Stimulated activated CD8-positive, alpha-beta memory T cell treated with anti-CD3 and anti-CD28 coated beads, Interleukin-12 subunit alpha, Interleukin-12 subunit beta, amount 100 ng/mL, for 1 hour (primary cell): ENCODE measurements around the gene LRRC9.
"Not testable (repeated sequence)": the region's sequence is repeated elsewhere in the genome, so short reads cannot be mapped to it uniquely, and the experiment has no call there.

ENCODE experiments used
- DNase-seq: peaks from one replicate; pipeline ENCODE4 v3.0.0-alpha.2; 2020; ENCODE audit warnings: low read depth

LRRC9 gene

DNA sequence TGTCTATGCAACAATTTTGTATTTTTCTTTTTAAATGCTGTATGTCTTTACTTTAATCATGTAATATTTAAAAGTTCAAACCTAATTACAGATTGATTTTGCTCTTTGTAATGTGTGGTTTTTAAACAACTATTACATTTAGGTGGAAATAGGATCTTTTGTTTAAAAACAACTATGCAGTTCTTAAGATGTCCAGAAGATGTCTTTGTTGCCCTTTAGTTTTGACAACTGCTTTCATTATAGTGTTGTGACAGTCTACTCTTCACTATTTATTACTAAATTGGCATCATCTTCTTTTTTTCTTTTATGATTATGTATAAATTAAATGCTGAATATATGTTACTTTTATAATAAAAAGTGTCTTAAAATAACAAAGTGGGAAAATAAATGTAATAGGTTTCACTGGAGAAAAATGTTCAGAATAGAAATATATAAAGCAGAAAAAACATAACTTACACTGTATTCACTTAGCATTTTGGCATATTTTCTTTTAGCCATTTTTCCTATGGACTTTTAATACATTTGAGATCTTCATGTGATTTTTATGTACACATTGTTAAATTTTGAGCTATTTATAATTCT is 144.6 kb downstream of the LRRC9 start:
- no peak for DNase-seq

- DNase-seq: no peak
Observed at GRCh38 chr14:60067882-60068281, 147.9 kb downstream of the LRRC9 start.

DNA sequence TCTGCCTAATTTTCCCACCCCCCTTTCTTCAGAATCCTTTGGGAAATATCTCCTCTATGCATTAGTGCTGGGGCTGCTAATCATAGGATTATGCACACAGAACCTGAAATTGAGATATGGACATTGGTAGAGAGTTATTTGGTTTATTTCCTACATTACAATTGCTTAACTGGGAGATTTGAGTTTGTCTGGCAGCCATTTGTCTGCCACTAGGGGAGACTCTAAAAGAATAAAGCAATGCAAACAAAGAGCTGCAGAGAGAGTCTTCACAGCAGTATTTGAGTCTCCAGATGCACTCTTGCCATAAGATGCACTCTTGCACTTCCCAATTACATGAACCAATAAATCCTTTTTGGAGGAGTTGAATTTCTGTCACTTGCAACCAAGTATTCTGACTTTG is 159.8 kb downstream of the LRRC9 start:
- no peak for DNase-seq

GRCh38 chr14:60085085-60085484 is 165.1 kb downstream of the LRRC9 start:
- DNase-seq: no peak

DNA sequence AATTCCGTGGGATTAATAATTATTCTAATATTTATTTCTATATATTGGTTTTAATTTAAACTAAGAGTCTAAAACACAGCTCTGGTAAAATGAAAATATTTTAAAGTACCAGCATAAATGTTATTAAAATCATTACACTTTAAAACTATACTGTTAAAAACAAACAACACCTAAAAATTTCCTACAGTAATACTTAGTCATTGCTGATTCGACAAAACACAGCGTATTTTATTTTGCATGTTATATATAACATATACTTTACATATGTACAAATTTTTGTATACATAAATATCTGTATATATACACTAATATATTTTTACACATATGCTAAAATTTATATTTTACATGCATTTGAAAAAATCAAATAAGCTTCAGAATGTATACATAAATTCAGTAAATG is 165.7 kb downstream of the LRRC9 start:
- no peak for DNase-seq

- DNase-seq: no peak
Observed at GRCh38 chr14:60087668-60088067, 167.7 kb downstream of the LRRC9 start.

DNA sequence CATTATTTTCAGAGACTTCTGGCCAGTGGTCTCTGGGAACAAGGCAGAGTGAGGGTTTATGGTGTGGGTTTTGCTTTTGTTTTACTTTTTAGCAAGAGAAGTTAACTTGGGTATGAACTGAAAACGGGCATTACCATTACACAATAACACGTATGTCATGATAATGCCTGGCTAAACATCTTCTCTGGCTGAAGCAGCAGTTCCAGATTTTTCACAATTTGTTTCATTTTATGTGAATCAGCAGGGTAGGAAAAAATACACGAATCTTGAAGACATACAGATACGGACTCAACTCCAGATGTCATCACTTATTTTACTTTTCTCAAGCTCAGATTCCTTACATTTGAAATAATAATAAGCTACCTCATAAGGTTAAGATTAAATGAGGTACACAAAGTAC is 169.3 kb downstream of the LRRC9 start:
- DNase-seq: no peak

- no peak for DNase-seq
Observed at GRCh38 chr14:60090864-60091519, 171.0 kb downstream of the LRRC9 start.

DNA sequence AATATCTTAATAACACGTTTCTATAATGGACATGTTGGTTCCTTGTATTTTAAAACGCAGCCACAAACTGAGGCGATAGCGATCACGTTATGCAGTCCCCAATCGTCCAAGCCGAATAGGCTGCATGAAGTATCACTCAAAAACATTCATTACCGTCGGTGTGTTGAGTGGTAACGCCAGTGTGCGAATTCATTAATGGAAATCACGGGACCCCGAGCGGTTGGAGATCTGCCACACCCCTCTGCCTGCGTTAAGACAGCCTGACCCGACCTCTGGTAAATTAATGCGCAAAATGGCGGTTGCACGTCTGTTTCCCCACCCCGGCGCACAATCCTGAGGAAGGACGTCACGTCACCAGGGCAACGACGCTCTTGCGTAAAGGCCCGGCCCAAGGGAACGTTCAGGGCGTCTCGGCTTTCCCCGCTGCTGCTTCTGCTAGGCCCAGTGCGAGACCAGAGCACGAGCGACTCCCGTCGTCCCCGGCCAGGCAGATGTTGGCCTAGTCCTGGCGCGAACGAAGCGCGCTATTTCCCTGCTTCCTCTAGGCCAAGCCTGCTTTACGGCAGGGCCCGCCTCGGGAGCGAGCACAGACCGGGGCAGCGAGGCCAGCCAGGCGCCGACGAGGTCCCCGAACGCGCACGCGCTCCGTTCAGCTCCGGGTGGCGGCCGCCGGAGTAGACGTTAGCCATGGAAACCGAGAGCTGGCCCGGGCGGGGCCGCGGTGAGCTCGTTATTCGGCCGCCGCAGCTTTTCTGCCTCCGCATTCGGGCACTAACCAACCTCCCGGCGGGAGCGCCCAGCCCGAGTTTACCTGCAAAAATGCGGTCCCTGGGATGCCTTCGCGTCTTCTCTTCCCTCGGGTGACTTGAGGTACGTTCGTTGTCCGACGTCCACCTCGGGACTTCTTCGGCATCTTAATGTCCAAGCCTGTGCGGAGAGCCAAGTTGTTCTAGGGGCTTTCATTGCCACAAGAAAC is 171.9 kb downstream of the LRRC9 start, which contains the start of gene PCNX4:
PCNX4 (plus strand) TSS at position 374 of the 976 bp plus-strand sequence. CDS start 15,716 bp downstream, outside the sequence.
- peak; percentile 91 for DNase-seq

GRCh38 chr14:60092526-60092920 is 172.6 kb downstream of the LRRC9 start:
- no peak for DNase-seq

DNA sequence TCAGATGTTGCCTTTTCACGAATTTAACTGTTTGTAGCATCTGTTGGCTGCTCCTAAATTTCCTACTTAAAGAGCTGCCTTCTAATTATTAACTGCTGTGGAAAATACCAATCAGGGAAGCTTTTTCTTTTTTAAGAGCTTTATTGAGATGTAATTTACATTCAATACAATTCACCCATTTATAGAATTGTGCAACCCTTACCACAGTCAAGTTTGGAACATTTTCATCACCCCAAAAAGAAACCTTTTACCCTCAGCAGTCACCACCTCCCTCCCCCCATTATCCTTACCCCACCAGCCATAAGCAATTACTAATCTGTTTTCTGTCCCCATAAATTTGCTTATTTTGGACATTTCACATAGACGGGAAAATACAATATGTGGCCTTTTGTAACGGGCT is 173.1 kb downstream of the LRRC9 start:
- DNase-seq: no peak

- DNase-seq: no peak
Observed at GRCh38 chr14:60093606-60094005, 173.7 kb downstream of the LRRC9 start.

- DNase-seq: no peak
Observed at GRCh38 chr14:60094306-60094897, 174.5 kb downstream of the LRRC9 start.

DNA sequence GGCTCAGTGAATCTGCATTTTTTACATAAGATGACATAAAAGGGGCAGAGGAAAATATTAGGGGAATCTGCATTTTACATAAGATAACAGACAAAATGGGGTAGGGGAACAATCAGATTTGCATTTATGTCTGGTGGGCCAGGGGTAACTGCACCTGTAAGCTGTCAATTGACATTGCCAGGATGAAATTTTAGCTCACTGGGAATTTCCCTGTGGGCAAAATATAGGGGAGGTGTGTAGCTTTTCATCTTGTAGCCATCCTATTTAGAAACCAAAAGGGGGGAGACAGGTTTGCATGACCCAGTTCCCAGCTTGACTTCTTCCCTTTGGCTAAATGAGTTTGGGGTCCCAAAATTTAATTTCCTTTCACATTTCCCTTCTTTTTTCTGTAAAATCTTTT is 175.3 kb downstream of the LRRC9 start:
- DNase-seq: no peak

- no peak for DNase-seq
Observed at GRCh38 chr14:60095781-60096450, 176.0 kb downstream of the LRRC9 start.

- DNase-seq: no peak
Observed at GRCh38 chr14:60097974-60098373, 178.0 kb downstream of the LRRC9 start.

DNA sequence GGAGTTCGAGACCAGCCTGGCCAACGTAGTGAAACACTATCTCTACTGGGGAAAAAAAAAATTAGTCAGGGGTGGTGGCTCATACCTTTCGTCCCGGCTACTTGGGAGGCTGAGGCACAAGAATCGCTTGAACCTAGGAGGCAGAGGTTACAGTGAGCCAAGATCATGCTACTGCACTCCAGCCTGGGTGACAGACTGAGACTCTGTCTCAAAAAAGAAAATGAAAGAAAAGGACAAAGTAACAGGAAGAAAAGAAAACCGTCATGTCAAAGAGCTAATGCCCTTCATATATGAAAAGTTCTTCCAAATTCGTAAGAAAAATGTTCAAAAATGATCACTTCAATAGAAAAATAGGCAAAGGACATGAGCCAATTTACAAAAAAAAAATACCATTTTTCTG is 179.9 kb downstream of the LRRC9 start:
- not testable (repeated sequence) for DNase-seq

DNA sequence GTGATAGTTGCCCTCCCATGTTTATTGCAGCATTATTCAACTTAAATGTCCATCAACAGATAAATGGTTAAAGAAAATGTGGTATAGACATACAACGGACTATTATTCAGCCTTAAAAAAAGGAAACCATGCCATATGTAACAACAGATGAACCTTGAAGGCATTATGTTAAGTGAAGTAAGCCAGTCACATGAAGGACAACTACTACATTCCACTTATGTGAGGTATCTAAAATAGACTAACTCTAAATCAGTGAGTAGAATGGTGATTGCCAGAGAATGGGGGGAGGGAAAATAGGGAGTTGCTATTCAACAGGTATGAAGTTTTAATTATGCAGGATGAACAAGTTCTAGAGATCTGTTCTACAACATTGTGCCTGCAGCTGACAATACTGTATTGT is 181.8 kb downstream of the LRRC9 start:
- no peak for DNase-seq

- no peak for DNase-seq
Observed at GRCh38 chr14:60102389-60102788, 182.4 kb downstream of the LRRC9 start.

DNA sequence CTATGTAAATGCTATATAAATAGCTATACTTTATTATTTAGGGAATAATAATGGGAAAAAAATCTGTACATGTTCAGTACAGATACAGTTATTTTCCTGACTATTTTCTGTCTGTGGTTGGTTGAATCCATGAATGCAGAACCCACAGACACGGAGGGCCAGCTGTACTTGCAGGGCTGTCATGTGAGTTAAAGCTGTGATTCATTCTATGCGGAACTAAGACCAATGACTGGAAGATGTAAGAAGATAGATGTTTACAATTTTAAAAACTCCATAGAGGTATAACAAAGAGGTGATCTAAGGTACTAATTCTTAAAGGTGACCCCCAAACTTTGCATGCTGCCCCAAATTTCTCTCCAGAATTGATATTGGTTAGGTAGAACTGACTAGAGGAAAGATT is 186.4 kb downstream of the LRRC9 start:
- no peak for DNase-seq

GRCh38 chr14:60107477-60107876 is 187.5 kb downstream of the LRRC9 start:
- no peak for DNase-seq

GRCh38 chr14:60111732-60112131 is 191.8 kb downstream of the LRRC9 start:
- DNase-seq: no peak
